Cerebellar nuclear complex (tissue), 1 donor: Measurements from ENCODE around the gene RANBP17.
"Not testable (repeated sequence)": the region's sequence is repeated elsewhere in the genome, so short reads cannot be mapped to it uniquely, and the experiment has no call there.

Source experiments
- DNase-seq, 2 experiments: peaks; one replicate each; lab custom pipeline; 2025; lab: John Stamatoyannopoulos, UW

Gene RANBP17

DNA sequence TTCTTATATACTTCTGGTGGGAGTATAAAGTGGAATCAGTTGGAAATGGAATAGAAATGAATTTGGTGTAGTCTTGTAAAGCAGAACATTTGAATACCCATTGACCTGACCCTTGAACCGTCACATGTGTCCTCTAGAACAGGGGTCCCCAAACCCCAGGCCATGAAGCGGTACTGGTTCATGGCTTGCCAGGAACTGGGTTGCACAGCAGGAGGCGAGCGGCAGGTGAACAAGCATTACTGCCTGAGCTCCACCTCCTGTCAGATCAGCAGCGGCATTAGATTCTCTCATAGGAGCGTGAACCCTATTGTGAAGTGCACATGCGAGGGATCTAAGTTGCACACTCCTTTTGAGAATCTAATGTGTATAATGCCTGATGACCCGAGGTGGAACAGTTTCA is 80.0 kb downstream of the RANBP17 start:
- no peak for DNase-seq

DNA sequence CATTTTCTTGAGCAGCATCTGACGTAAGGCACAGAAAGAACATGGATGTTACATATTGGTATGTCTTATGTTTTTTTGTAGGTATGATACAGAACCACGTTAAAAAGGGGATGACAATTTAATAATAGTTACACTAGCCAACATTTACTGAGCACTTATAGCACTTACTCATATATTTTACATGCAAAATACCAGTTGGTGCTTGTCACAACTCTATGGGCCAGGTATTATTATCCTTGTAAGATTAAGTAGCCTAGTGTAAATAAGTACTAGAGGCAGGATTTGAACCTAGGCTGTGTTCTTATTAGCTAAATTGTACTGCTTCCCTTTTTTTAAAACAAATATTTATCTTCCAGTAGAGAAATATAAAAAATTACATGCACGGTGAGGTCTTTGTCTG is 83.5 kb downstream of the RANBP17 start:
- no peak for DNase-seq

DNA sequence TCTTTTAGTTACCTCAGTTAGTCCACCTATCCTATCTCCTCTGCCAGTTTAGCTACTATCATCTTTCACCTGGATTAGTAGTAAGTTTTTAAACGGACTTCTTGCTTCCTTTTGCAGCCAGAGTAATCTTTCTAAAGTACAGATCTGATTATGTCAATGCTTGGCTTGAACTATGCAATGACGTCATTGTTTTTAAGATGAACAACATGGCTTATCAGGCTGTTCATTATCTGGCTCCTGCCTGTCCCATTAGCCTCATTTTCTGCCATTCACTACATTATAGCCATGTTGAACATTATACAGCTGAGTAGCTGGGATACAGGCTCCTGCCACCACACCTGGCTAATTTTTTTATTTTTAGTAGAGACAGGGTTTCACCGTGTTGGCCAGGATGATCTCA is 98.7 kb downstream of the RANBP17 start:
- DNase-seq = no peak

DNA sequence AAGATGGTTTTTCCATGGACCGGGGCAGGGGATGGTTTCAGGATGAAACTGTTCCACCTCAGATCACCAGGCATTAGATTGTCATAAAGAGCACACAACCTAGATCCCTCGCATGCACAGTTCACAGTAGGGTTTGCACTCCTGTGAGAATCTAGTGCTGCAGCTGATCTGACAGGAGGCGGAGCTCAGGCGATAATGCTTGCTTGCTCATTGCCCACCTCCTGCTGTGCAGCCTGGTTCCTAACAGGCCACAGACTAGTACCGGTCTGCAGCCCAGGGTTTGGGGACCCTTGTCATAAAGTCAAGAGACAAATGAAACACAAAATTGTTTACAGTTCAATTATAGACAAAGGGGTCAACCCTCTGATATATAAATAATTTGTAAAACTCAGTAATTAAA is 101.7 kb downstream of the RANBP17 start:
- DNase-seq = no peak

DNA sequence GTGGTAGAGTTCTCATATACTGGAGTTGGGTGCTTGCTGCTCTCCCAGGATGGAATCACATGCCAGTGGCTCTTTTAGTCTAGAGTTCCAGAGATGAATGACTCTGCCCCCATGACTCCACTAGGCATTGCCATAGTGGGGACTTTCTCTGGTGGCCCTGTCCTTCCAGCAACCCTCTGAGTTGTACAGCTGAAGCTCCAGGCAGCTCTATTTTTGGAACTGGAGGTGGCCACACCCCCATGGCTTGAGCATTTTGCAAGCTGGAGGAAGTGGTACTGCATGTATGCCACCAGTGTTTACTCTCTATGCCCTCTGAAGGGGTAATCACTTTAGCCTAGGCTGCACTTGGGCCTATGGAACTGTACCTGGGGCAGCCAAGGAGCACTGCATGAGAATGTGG is 112.6 kb downstream of the RANBP17 start:
- no peak for DNase-seq

DNA sequence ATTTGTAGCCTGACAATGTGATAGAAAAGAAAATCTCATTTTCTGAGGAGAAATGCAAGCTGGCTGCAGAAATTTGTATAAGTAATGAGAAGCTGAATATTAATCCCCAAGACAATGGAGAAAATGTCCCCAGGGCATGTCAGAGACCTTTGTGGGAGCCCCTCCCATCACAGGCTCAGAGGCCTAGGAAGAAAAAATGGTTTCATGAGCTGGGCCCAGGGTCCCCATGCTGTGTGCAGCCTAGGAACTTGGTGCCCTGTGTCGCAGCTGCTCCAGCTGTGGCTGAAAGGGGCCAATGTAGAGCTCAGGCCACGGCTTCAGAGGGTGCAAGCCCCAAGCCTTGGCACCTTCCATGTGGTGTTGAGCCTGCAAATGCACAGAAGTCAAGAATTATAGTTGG is 118.4 kb downstream of the RANBP17 start:
- not testable (repeated sequence) for DNase-seq

DNA sequence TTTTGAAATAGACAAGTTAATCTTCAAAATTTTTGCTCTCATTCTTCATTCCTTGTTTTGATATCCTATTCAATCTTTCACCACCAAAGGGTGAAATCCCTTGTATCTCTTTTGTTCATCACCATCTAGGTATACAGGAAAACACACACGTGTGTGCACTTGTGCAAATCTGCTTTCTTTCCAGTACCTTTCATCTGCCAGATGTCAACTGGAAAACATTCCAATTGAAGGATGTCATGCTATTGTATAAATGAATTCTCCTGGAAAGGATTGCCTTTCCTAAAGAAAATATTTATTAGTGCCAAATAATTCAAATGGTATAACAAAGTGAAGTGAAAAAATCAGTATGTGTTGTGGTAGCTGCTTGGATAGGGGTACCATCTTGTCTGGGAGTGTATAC is 123.7 kb downstream of the RANBP17 start:
- no peak for DNase-seq

DNA sequence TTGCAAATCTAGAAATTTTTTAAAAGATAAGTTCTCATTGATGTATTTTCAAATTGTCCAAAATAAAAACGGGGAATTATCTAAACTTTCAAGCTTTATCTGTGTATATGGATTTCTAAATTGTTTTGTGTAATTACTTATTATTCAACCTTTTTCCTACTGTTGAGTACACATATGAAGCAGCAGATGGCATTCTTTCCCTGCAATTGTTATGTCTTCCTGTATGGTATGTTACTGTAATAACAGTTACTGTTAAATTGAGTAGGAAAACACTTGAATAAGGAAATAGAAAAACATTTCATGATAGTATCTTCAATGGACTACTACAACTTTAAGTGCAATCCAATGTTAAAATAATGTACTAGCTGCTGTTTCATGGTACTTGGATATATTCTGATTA is 124.8 kb downstream of the RANBP17 start:
- DNase-seq = no peak

DNA sequence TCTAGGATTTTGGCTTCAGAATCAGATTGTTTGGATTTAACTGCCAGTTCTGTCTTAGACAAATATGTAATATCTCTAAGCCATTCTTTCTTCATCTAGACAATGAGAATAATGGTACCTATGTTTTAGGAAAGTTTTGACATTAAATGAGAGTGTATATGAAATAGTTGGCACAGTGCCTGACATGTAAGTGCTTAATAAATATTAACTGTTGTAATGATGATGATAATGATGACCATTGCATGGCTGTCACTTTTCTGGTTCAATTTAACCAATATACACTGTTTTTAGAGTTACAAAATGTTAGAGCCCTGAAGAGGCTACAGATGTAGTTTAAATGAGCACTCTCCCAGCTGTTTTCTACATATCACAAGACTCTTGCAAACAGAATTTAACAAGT is 131.7 kb downstream of the RANBP17 start:
- no peak for DNase-seq

DNA sequence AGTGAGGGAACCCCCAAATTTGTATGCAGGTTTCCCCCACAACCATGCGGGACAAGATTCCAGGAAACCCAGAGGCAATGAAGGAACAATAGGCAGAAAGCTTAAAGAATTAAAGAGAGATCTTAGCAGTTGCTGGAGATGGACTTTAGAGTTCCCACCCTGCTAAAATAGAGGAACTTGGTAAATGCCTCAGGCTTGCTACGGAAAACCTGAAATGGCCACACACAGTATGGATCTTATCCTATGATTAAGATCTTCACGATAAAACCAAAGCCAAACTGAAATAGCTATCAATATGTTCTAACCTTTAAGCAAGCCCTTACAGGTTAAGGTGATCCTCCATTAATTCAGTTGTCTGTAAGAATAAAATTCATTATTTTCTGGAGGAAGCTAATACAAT is 148.3 kb downstream of the RANBP17 start:
- DNase-seq = no peak

DNA sequence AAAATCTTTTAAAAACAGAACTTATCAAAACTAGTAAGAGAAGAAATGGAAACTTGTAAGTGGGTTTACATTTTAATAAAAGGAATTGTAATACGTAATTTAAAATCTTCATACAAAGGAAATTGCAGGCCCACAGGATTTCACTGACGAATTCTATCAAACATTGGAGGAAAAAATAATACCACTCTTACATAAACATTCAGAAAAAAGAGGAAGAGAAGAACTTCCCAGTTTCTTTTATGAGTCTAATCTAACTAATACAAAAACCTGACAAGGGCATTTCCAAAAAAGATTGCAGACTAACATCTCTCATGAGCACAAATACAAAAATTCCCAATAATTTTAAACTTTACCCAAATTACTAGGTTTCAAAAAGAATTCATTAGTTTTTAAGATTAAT is 149.0 kb downstream of the RANBP17 start:
- DNase-seq = no peak

DNA sequence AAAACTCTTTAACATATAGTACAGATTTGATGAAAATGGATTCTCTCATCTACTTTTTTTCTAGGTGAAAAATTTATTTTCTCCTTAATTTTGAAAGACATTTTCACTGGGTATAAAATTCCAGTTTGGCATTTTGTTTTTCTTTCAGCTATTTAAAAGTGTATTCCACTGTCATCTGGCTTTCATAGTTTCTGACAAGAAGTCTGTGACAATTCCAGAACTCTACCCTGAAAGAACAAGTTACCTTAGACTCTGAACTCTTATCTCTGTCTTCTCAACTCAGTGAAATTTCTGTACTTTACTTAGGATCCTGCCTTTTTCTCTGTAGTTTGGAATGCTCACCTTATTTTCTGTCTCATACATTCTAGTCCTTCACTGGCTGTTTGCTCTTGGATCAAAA is 161.7 kb downstream of the RANBP17 start:
- DNase-seq = no peak

DNA sequence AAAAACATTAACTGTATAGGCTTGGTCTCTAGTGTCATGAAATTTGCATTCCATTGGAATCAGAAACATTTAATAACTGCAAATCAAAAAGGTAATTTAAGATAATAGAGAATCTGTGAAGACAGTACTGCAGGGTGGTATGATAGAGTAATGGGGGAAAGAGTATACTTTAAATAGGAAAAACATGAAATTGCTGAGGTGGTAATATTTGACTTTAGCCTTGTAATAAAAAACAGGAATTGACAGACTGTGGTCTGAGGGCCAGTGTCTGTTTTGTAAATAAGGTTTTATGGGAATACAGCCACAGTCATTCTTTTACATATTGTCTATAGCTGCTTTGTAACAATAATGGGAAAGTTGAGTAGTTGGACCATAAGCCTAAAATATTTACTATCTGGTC is 162.3 kb downstream of the RANBP17 start:
- no peak for DNase-seq

DNA sequence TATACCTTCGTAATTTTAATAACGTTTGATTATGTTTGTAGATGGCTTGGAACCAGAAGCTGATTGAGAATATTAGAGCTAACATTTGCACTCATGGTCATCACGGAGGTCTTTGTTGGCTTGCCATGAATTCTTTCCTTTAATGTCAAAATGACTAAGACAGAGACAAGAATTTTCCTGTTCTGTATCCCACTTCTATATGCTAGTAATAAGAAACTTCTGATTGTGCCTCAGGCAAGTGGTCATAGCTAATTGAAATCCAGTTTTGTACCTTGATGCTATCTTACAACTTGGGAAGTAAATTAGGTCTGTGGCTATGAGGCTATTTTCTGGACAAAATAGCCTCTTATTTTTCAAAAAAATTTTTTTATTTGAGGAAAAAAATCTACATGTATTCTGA is 167.6 kb downstream of the RANBP17 start:
- no peak for DNase-seq

DNA sequence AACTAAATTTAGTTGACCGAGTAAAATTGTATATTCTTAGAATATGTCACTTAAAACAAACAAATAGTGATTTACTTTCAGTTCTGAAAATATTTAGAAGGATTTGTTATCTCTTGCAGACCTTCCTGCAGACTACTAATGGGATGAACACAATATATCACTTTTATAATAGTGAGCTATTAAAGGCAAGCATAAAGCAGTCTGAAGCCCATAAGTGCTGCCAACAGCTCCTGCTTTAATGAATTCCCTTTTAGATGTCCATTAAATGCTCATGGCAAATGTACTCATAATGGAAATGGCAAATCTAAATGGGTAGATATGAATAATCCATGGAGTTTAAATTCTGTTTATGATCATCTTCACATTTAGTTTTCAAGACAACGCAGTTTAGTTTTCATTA is 170.2 kb downstream of the RANBP17 start:
- DNase-seq = no peak

DNA sequence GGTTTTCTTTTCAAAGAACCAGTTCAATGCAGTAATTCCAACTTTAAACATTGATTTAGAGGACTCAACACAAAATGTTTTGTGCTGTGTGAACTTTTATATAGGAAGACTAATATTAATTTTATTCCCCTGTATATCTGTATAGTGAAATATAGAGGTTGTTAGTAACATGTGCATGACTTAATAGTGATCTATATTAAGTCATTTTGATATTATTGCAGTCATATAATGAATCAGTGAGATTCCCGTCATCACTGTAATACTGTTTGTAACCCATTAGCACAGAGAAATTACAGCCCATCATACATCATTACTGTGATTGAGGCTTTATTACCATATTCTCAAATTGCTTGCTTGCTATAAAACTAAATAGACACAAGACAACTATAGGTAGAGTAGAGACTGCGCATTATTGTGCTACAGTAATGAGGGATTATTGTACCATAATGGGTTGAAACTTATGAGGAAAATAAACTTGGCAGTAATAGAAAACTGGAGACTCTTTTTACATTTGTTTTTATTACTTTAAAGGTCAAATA is 170.7 kb downstream of the RANBP17 start:
- DNase-seq = no peak

DNA sequence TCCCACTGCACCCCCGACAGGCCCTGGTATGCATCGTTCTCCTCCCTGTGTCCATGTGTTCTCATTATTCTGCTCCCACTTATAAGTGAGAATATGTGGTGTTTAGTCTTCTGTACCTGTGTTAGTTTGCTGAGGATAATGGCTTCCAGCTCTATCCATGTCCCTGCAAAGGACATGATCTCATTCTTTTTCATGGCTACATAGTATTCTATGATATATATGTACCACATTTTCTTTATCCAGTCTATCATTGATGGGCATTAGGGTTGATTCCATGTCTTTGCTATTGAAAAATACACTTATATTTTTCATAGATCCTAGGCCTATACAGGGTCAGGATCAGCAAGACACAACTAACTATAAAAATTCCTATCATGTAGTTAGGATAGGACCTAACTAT is 180.1 kb downstream of the RANBP17 start:
- not testable (repeated sequence) for DNase-seq

DNA sequence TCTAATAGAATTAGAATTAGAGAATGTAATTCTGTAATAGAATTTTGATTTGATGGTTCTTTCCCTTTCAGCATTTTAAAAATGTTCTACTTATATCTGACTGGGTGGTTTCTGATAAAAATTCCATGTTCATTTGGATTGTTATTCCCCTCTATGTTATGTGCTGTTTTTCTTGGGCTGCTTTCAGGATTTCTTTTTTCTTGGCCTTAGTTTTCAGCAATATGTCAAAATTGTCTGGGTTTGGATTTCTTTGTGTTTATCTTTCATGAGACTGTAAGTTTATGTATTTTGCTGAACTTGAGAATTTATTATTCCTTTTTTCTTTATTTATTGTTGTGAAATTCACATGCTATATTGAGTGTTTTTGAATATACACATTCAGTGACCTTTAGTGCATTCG is 189.1 kb downstream of the RANBP17 start:
- DNase-seq = no peak

DNA sequence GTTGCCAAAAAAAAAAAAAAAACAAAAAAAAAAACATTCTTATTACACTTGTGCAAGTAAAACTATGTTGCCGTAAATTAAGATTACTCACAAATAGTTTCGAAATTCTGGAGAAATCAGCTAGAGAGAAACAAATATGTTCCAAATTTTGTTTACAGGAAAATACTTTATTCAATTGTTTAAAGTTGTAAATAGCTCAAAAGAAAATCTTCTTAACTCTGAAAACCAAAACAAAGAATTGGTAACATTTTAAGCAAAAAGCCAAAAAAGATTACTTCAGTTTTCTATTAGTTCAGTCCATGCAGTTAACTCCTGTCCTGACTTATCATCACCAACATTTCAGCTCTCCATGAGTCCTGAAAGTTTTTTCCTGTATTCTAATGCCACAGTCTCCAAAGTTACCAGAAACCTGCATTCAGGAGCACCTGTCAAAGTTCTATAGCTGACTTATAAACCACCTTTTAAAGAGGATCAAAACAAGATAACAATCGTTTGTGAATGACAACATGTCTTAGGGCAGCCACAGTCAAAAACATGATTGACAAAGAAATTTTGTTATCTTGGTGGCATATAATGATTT is 194.1 kb downstream of the RANBP17 start:
- no peak for DNase-seq

DNA sequence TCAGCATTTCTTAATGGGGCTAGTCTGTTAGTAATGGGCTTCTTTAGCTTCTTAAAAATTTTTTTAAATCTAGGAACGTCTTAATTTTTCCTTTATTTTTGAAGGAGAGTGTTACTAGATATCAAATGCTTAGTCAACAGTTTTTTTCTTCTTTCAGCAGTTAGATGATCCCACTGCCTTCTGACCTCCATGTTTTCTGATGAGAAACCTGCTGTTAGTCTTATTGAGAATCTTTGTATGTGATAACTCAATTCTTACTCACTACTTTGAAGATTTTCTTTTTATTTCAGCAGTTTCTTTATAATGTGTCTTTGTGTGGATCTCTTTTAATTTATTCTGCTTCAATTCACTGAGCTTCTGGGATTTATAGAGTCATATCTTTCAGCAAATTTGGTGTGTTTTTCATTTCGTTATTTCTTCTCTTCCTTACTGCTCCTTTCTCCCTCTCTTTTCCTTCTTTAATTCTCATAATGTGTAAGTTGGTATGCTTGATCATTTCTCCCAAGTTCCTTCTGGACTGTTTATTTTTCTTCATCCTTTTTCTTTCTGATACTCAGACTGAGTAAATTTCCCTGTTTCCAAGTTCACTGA is 205.8 kb downstream of the RANBP17 start:
- no peak for DNase-seq

DNA sequence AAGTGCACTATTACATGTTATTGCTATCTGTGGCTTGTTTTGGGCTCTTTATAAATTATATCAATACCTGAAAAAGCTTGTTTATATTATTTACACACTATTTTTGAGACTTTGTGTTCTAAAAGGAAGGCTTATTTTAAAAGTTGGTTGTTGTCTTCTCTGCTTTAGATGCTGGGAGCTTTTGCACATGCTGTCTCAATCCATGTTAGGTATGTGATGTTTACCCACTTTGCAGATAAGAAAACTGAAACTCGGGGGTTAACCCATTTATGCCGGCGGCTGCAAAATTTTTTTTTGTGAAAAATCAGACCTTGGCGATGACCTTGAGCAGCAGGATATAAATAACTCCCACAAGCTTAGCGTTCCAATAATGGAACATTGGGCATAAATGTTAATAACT is 212.9 kb downstream of the RANBP17 start:
- DNase-seq = no peak

DNA sequence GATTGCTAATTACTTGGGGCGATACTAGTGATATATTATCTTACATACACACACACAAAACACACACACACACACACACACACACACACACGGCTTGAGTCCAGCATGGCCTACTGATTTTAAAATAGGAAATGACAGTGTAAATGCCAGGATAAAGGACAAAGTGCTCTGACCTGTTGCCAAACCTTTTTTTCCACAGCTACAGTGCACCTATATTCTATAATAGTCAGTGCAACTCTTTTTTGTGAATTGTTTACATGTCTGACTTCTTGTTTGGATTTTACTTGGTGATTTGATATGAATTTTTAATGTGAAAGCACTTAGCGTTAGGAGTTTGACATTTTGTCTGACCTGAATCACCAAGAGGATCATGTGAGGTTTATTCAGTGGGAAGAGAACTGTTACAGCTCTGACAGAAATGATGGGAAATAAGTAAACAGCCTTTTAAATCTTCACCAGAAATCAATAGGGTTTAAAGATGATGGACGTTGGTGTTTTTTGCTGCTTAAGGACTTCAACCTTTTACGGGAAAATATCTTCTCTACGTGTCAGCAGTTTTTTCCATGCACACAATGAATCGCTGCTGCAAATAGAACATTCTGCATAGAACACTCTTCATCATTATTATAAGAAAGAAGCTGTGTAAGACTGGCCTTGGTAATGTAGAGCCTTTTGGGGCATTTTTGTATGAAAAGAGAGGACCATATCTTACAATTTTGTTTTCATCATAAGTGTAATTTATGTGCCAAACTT is 218.5 kb downstream of the RANBP17 start:
- DNase-seq = no peak

DNA sequence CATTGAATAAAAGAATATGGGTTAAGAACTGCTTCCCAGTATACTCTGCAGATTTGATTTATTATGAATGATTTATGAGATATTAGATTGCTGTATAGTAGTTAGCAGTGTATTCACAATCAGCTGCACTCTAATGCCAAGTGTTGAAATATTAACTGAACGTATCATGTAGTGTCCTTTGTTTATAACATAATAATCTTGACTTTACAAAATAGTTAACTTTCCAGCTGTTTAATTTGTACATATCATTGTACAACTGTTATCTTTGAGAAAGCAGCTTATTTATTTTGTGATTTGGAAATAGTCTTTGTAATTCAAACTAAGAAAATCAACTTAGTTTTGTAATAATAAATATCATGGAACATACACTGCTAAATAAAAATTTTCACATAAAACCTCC is 219.5 kb downstream of the RANBP17 start:
- DNase-seq = no peak
